Measurements from ENCODE around the gene PCIF1.

DNA sequence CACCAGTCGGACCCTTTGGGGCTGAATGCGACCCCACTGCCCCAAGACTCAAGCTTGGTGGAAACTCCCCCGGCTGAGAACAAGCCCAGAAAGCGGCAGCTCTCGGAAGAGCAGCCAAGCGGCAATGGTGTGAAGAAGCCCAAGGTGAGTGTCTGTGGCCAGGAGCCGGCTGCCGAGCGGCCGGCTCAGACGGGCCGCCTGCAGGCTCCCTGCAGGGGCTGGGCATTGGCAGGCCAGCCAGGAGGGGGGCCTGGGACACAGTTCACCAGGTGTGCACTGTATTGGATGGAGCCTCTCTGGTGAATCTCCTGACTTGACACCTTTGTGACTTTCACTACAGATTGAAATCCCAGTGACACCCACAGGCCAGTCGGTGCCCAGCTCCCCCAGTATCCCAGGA lies 6.0 kb downstream of the PCIF1 start:
- TF ChIP-seq, protein P1, sequence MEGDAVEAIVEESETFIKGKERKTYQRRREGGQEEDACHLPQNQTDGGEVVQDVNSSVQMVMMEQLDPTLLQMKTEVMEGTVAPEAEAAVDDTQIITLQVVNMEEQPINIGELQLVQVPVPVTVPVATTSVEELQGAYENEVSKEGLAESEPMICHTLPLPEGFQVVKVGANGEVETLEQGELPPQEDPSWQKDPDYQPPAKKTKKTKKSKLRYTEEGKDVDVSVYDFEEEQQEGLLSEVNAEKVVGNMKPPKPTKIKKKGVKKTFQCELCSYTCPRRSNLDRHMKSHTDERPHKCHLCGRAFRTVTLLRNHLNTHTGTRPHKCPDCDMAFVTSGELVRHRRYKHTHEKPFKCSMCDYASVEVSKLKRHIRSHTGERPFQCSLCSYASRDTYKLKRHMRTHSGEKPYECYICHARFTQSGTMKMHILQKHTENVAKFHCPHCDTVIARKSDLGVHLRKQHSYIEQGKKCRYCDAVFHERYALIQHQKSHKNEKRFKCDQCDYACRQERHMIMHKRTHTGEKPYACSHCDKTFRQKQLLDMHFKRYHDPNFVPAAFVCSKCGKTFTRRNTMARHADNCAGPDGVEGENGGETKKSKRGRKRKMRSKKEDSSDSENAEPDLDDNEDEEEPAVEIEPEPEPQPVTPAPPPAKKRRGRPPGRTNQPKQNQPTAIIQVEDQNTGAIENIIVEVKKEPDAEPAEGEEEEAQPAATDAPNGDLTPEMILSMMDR (IDR thresholded peaks at IDR 0.05) = no peak
- TF ChIP-seq POLR2A (IDR thresholded peaks at IDR 0.05) = no peak
